Fibroblast of lung (primary cell): Measurements from ENCODE around the gene ARFRP1.

Source experiments
- CTCF ChIP-seq, 2 donors: IDR thresholded peaks in 1 of 2; conservative IDR thresholded peaks in 1 of 2; 1 replicate in 1 of 2; 2 replicates in 1 of 2; pipeline ENCODE4 v1.5.1; 2011 to 2012; ENCODE audit warnings: low read length in 2 of 2, control low read depth in 1 of 2, inconsistent platforms in 1 of 2, low read depth in 1 of 2, mild to moderate bottlenecking in 1 of 2
- EZH2 ChIP-seq: IDR thresholded peaks from 2 replicates; pipeline ENCODE4 v1.5.1; 2012; ENCODE audit warnings: low read length, control low read depth, mild to moderate bottlenecking; ENCODE audit errors: missing control alignments

GRCh38 chr20:63718996-63719395 lies 11.2 kb upstream of the ARFRP1 start:
- TF ChIP-seq CTCF (conservative IDR thresholded peaks at IDR 0.05 in 1 of 2, IDR thresholded peaks at IDR 0.05 in 1 of 2; ENCODE audit: low read depth in 1 of 2, low read length in 2 of 2) (no peak), EZH2 (no peak)
